Activated naive CD8-positive, alpha-beta T cell treated with anti-CD3 and anti-CD28 coated beads for 36 hours (primary cell): Measurements from ENCODE around the gene HSPG2. TPM values are rescaled to one million over a fixed set of nuclear protein-coding genes. Genes with fewer than 3 reads are reported as not detected.
A peak's percentile ranks its signal among the peaks of the same experiment; 100 is the strongest.

Experiments
- DNase-seq: peaks from one replicate; pipeline ENCODE4 v3.0.0; 2021
- H3K27ac Mint-ChIP-seq: one replicate; pipeline ENCODE4 v1.8.0; 2022; ENCODE audit warnings: mild to moderate bottlenecking, moderate library complexity, mixed read lengths
- H3K27me3 Mint-ChIP-seq: one replicate; pipeline ENCODE4 v1.8.0; 2022; ENCODE audit warnings: mild to moderate bottlenecking, mixed read lengths
- H3K36me3 Mint-ChIP-seq: one replicate; pipeline ENCODE4 v1.8.0; 2021; ENCODE audit warnings: mild to moderate bottlenecking, mixed read lengths
- H3K4me1 Mint-ChIP-seq: one replicate; pipeline ENCODE4 v1.8.0; 2021; ENCODE audit warnings: mixed read lengths
- H3K4me3 Mint-ChIP-seq: one replicate; pipeline ENCODE4 v1.8.0; 2022; ENCODE audit warnings: mild to moderate bottlenecking, moderate library complexity, mixed read lengths
- H3K9me3 Mint-ChIP-seq: one replicate; pipeline ENCODE4 v1.8.0; 2022; ENCODE audit warnings: mixed read lengths
- total RNA-seq, 2 experiments: library from RNA; stranded (reverse); gene quantifications; one replicate each; pipeline ENCODE4 v1.2.3, GENCODE V29; 2021

HSPG2 gene
- total RNA-seq, 2 experiments from 2014 or later = 11.0 to 11.6 TPM

DNA sequence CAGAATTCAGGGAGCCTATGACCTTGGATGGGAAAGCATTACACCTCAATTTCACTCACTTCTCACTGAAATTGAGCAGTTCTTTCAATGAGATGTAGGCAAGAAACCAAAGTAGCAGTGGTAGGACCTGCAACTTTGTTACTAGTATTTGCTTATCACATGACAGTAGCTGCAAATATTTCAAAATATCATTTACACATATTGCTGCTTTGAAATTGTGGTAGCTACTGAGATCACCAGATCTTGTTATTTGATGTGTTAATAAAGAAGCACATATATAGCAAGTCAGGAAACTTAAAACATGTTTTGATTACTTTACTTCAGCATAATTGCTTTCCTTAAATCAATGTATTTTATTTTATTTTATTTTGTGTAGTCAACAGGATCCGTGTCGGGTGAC, 112.2 kb downstream of the HSPG2 start:
- Mint-ChIP-seq H3K9me3 (no peaks in the 10 kb centered on the region), H3K27ac (no peak overlapping the region)

DNA sequence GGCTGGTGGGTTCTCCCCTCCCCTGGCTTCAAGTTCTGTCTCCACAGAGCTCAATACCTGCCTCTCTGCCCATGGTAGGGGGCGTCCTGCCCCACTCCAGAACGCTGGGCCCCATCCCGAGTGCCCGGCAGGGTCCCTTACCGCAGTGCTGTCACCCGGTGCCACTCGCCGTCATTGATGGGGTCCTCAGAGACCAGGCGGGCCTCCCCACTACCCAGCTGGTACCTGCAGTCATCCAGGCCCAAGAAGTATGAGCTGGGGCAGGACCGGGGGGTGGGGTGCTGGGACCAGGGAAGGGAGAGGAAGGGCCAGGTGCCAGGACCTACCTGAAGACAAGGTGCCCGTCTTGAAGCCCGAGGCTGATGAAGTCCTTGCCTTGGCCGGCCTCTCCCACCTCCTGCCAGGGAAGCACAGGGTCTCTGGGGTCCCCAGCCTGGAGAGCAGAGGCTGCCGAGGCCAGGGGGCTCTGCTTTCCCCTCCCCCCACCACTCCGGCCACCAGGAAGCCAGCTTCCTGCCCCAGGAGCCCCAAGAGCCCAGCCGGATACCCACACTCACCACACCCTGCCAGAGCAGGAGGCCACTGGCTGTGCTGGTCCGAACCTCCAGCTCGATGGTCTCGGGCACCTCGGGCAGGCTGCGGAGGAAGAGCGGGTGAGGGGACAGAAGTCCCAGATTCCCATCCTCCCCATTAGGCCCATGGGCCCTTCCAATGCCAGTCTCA, 113.0 kb downstream of the HSPG2 start:
- Mint-ChIP-seq H3K36me3 (no peaks in the 10 kb centered on the region), H3K4me3 (no peak overlapping the region), H3K9me3 (no peaks in the 10 kb centered on the region), H3K4me1 (no peaks in the 10 kb centered on the region), H3K27me3 (no peaks in the 10 kb centered on the region), H3K27ac (no peak overlapping the region)
- DNase-seq = no peak

More for the DNA sequence above, 112.2 kb downstream of the HSPG2 start:
- no peaks in the 10 kb centered on the region for H3K36me3 Mint-ChIP-seq
- no peaks in the 10 kb centered on the region for H3K27me3 Mint-ChIP-seq
- DNase-seq = no peak
- H3K4me3 Mint-ChIP-seq = no peak overlapping the region
- H3K4me1 Mint-ChIP-seq = no peaks in the 10 kb centered on the region

DNA sequence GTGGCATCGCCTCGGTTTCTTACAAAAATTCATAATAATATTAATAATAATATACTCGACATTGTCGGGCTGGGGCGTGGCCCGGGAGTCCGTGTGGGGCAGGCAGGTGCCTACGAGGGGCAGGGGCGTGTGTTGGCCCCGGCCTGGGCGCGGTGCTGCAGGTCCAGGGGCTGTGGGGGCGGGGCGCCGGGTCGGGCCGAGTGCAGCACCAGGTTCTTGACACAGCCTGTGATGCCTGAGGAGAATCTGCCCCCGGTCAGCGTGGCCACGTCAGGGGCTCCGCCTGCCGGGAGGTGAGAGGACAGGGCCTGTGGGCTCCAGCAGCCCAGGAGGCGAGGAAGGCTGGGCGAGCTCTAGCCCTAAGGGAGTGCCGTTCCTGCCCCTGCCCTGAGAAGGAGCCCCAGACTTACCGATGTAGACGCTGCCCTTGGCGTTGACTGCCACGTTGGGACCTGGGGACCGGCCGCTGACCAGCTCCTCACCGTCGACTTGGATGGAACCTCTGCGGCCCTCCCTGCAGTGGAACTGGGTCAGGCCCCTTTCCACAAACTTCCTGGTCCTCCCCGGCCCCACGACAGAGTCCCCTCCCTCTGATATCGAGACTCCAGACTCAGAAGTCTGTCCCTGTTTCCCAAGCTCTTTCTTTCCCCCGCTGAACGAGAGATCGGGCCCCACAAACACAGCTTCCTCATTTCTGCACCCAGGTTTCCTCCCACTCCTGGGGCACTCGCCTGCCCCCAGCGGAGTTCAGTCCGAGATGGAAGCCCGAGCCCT, 113.7 kb downstream of the HSPG2 start:
- Mint-ChIP-seq H3K36me3 (no peaks in the 10 kb centered on the region), H3K9me3 (no peaks in the 10 kb centered on the region), H3K4me1 (no peaks in the 10 kb centered on the region), H3K27ac (no peak overlapping the region), H3K4me3 (no peak overlapping the region), H3K27me3 (no peaks in the 10 kb centered on the region)
- no peak for DNase-seq

DNA sequence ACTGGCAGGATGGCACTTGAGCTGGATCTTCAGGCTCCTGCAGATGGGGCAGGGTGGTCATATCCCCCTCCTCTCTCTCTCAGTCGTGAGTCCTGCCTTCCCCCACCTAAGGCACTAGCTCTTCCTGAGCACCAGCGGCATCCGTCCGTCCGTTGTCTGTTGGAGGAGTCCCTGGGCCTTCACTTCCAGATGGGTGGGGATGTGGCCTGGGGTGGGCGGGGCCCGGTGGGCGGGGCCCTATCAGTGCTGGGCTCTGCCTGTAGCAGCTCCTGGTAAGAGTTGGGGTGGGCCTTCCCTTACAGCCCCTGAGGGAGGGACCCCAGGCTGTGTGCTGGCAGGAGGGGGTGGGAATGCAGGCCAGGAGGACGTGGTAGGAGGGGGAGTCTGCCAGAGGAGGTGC, 114.8 kb downstream of the HSPG2 start:
- Mint-ChIP-seq H3K4me3 (no peak overlapping the region), H3K27ac (no peak overlapping the region), H3K4me1 (no peaks in the 10 kb centered on the region), H3K27me3 (no peaks in the 10 kb centered on the region), H3K9me3 (no peaks in the 10 kb centered on the region), H3K36me3 (no peaks in the 10 kb centered on the region)
- DNase-seq = no peak

DNA sequence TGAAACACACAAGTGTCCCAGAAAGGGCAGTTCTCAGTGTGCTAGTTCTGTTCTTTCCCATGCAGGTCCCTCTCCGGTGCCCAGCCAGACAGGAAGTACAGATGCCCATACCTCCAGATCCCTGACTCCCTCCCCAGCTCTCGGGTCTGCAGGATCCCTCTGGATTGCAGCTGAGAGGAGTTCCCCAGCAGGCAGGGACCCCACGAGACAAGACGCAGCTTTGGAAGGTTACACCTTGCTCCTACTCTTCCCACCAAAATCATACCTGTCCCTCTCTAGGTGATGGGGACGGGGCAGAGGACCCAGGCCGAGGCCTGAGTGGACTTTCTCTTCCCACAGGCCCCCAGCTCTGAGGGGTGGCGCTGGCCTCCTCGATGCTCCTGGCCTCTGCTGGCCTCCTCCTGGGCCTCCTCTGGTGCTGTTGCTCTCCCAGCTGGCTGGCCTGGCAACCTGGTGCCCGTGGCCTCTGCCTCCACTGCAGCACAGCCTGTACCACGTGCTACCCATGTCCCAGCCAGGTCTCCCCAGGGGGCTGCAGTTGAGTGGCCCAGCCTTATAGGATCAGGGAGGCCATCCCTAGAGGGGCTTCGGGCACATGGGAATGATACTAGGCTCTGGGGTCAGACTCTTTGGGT, 115.6 kb downstream of the HSPG2 start:
- no peak for DNase-seq

DNA sequence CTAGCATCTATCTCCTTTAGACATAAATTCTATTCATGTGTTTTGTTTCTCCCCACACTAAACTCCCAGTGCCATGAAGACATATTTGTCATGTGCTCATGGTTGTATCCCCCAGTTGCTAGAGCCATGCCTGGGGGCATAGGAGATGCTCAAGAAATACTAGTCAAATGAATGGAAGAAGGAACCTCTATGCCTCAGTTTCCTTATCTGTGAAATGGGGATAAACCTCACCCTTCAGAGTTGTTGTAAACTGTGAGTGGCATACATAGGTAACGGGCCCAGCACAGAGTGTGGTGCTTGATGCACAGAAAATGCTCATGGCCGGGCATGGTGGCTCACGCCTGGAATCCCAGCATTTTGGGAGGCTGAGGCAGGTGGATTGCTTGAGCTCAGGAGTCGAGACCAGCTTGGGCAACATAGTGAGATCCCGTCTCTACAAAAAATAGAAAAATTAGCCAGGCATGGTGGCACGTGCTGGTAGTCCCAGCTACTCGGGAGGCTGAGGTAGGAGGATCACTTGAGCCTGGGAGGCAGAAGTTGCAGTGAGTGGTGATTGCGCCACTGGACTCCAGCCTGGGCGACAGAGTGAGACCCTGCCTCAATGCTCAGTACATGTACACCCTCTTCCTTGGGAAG, 116.4 kb downstream of the HSPG2 start:
- H3K27me3 Mint-ChIP-seq = no peaks in the 10 kb centered on the region
- H3K4me1 Mint-ChIP-seq = no peaks in the 10 kb centered on the region
- H3K9me3 Mint-ChIP-seq = no peaks in the 10 kb centered on the region

More for the DNA sequence above, 115.6 kb downstream of the HSPG2 start:
- Mint-ChIP-seq H3K4me3 (no peak overlapping the region), H3K27me3 (no peaks in the 10 kb centered on the region), H3K4me1 (no peaks in the 10 kb centered on the region), H3K9me3 (no peaks in the 10 kb centered on the region), H3K27ac (no peak overlapping the region), H3K36me3 (no peaks in the 10 kb centered on the region)

DNA sequence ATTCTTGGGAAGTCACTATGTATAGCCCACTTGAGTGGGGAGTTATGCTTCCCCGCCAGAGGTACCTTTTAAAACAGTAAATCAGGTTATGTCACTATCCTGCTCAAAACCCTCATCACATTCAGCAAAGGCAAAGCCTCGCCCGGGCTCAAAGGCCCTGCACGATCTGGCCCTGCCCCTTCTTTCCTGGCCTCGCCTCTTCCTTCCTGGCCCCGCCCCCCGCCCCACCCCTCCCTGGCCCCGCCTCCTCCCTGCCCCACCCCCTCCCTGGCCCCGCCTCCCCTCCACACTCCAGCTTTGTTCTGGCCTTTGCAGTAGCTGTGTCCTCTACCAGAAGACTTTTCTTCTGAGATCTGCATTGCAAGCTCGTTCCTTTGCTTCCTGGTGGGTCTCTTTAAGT, 118.5 kb downstream of the HSPG2 start:
- H3K4me1 Mint-ChIP-seq = peaks cover 3% of the 10 kb centered on the region
- peaks cover 4% of the 10 kb centered on the region for H3K27me3 Mint-ChIP-seq
- no peaks in the 10 kb centered on the region for H3K9me3 Mint-ChIP-seq
- no peak overlapping the region for H3K27ac Mint-ChIP-seq
- peak; percentile 10 for DNase-seq
- H3K4me3 Mint-ChIP-seq = no peak overlapping the region
- no peaks in the 10 kb centered on the region for H3K36me3 Mint-ChIP-seq

More for the DNA sequence above, 116.4 kb downstream of the HSPG2 start:
- Mint-ChIP-seq H3K27ac (no peak overlapping the region), H3K36me3 (no peaks in the 10 kb centered on the region), H3K4me3 (no peak overlapping the region)
- DNase-seq = no peak

DNA sequence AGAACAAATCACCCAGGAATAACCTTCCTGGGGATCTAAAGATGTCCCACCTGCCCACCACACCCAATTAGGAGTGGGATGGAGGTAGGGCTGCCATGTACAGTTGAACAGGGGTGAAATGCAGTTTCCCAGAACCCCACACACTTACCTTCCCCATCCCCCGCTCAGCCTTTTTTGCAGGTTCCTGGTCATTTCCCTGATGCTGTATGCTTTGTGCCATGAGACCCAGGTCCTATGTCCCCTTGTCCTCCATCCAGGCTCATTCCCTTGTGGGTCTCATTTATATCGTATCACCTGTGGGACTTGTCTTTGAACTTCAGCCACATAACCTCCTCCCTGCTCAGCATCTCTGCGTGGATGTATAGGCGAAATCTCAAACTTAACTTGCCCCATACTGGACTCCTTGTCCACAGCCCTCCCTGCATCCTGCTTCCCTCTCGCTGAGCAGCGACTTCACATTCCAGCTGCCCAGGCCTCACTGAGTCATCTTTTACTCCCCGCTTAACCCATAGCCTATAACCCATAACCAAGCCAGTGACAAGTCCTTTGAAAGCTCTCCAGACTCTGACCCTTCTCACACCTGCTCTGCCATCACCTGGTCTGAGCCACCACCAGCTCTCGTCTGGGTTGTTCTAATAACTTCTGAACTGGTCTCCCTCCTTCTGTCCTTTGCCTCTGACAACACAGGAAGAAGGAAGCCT, 120.4 kb downstream of the HSPG2 start:
- H3K4me3 Mint-ChIP-seq = no peak overlapping the region
- peaks cover 13% of the 10 kb centered on the region for H3K27me3 Mint-ChIP-seq
- no peak overlapping the region for H3K27ac Mint-ChIP-seq
- peaks cover 3% of the 10 kb centered on the region for H3K4me1 Mint-ChIP-seq
- no peak for DNase-seq
- no peaks in the 10 kb centered on the region for H3K9me3 Mint-ChIP-seq
- H3K36me3 Mint-ChIP-seq = no peaks in the 10 kb centered on the region

DNA sequence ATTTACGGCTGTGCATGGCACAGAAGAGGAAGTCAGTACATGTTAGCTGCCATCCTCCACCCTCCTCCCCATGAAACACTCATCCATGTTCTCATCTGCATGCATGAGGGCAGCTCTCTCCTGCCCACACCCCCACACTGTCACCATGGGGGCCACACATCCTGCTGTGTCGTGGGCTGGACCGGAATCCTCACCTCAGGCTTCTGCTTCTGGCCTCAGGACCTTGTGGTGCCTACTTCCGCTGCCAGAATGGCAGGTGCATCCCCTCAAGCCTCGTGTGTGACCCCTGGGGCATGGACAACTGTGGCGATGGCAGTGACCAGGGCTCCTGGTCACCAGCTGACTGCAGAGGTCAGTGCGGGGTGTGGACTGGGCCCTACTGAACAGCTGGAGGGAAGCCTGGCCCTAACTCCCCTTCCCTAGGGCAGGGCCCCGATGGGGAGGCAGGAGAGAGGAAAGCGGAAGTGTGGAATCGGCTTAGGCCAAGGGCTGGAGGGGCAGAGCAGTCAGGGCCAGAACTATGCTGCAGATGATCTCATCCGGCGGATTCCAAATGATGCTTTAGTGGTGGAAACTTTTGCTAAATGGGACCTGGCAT, 121.3 kb downstream of the HSPG2 start:
- H3K27me3 Mint-ChIP-seq = peaks cover 13% of the 10 kb centered on the region
- no peak for DNase-seq
- peaks cover 3% of the 10 kb centered on the region for H3K4me1 Mint-ChIP-seq
- H3K27ac Mint-ChIP-seq = no peak overlapping the region
- H3K36me3 Mint-ChIP-seq = no peaks in the 10 kb centered on the region
- H3K9me3 Mint-ChIP-seq = no peaks in the 10 kb centered on the region
- no peak overlapping the region for H3K4me3 Mint-ChIP-seq

DNA sequence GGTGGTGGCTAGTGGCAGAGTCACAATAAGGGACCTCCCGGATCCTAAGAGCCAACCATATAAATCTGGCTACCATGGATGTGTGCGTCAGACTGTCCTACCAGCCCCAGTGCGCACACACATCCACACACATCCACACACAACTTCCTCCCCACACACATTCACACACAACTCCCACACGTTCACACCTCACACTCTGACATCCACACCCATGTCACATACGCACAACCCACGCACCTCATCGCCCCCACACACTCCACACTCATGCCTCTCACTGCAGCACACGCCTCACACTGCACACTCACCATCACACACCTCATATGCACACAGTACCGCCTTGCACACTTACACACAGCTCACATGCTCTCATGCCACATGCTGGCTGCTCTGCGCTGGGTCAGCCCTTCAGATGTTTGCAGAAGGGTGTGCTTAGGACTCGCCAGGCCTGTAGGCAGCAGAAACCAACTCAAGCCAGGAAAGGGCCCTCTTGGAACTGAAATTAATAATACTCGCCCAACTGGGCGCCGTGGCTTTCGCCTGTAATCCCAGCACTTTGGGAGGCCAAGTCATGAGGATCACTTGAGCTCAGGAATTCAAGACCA, 122.0 kb downstream of the HSPG2 start:
- no peak overlapping the region for H3K27ac Mint-ChIP-seq
- DNase-seq = no peak
- H3K4me3 Mint-ChIP-seq = peak overlapping the region; percentile 42
- H3K27me3 Mint-ChIP-seq = peaks cover 13% of the 10 kb centered on the region
- peaks cover 3% of the 10 kb centered on the region for H3K4me1 Mint-ChIP-seq
- H3K36me3 Mint-ChIP-seq = no peaks in the 10 kb centered on the region
- H3K9me3 Mint-ChIP-seq = no peaks in the 10 kb centered on the region

DNA sequence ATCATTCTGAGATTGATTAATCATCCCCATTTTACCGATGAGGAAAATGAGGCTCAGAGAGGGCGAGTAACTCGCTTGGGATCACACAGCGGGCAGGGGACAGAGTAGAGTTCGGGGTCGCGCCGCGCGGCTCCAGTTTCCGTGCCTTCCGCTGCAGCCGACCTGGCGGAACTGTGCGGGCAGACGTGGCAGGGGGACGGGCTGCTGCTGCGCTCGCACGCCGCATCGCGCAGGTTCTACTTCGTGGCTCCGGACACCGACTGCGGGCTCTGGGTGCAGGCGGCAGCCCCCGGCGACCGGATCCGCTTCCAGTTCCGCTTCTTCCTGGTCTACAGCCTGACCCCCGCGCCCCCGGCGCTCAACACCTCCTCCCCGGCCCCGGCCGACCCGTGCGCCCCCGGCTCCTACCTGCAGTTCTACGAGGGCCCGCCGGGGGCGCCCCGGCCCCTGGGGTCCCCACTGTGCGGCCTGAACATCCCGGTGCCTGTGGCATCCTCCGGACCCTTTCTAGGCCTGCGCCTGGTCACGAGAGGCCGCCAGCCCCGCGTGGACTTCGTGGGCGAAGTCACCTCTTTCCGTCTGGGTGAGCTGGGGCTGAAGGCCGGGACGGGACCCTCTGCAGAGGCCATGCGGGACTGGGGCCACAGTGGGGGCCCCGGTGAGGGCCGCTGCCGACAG, 122.7 kb downstream of the HSPG2 start:
- peaks cover 13% of the 10 kb centered on the region for H3K27me3 Mint-ChIP-seq
- peak overlapping the region; percentile 57 for H3K4me3 Mint-ChIP-seq
- H3K27ac Mint-ChIP-seq = no peak overlapping the region
- H3K36me3 Mint-ChIP-seq = no peaks in the 10 kb centered on the region
- DNase-seq = peak; percentile 51
- peaks cover 3% of the 10 kb centered on the region for H3K4me1 Mint-ChIP-seq
- no peaks in the 10 kb centered on the region for H3K9me3 Mint-ChIP-seq

DNA sequence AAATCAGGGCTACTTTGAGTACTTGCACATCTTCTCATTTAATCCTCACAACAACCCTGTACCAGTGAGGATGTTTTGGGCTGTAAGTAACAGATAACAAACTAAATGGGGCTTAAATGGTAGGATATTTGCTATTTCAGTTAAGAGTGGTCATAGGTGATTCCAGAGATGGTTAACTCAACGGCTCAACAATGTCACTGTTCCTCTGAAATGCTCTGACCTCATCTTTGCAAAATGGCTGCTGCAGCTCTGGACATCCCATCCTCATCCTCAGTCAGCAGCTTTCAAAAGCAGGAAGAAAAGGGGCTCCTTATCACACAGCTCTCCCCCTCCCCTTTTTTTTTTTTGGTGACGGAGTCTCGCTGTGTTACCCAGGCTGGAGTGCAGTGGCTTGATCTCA, 123.6 kb downstream of the HSPG2 start:
- DNase-seq = no peak
- Mint-ChIP-seq H3K9me3 (no peaks in the 10 kb centered on the region), H3K27me3 (peaks cover 13% of the 10 kb centered on the region), H3K4me3 (no peak overlapping the region), H3K4me1 (peaks cover 3% of the 10 kb centered on the region), H3K36me3 (no peaks in the 10 kb centered on the region), H3K27ac (no peak overlapping the region)

DNA sequence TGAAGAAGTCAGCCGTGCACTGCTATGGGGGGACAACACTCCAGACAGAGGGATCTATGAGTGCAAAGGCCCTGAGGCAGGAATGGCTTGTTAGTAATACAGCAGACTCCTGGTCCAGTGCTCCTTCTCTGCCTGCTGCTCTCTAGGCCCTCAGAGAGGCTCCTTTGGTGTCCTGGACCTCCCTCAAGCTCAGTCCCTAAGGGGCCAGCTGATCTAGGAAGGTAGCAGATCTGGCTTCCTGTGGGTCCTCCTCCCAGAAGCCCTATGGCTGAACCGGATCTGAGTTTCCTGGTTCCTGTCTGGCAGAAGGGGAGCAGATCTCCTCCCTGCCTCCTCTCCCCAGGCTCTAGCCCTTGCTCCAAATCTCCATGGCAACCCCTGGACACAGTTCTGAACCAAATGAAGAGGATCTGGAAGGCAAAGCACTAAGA, 125.2 kb downstream of the HSPG2 start, which contains the start of gene LDLRAD2:
Gene LDLRAD2 (plus strand): TSS at position 391 of the 431 bp plus-strand sequence. CDS start 187 bp downstream, outside the sequence.
- no peak for DNase-seq
- Mint-ChIP-seq H3K27me3 (peaks cover 13% of the 10 kb centered on the region), H3K4me3 (no peak within 1 kb of the TSS), H3K36me3 (no peaks in the 10 kb centered on the region), H3K4me1 (peaks cover 3% of the 10 kb centered on the region), H3K27ac (no peak within 1 kb of the TSS), H3K9me3 (no peaks in the 10 kb centered on the region)
